GM10248 (cell line): ENCODE results near the gene KAZN.

Experiments
- CTCF ChIA-PET: fragments of 300-600 bp; sonication (Branson Sonifier 250); formaldehyde crosslinking; extraction: SDS; loops from one replicate; lab custom pipeline; 2021; ENCODE audit warnings: antibody characterized with exemption; lab: Yijun Ruan, JAX
- POLR2A ChIA-PET: fragments of 350-650 bp; sonication (Branson Sonifier 250); formaldehyde crosslinking; extraction: SDS; loops from one replicate; lab custom pipeline; 2020; ENCODE audit warnings: antibody characterized with exemption; lab: Yijun Ruan, JAX
- DNase-seq: peaks from one replicate; pipeline ENCODE4 v3.0.0; 2012; ENCODE audit errors: extremely low spot score
- TF ChIP-seq, protein P1 (sequence below): IDR thresholded peaks from 2 replicates; pipeline ENCODE4 v1.5.1; 2012; ENCODE audit warnings: mild to moderate bottlenecking, low read depth; ENCODE audit errors: extremely low read depth, missing control alignments, control extremely low read depth

Gene KAZN

DNA sequence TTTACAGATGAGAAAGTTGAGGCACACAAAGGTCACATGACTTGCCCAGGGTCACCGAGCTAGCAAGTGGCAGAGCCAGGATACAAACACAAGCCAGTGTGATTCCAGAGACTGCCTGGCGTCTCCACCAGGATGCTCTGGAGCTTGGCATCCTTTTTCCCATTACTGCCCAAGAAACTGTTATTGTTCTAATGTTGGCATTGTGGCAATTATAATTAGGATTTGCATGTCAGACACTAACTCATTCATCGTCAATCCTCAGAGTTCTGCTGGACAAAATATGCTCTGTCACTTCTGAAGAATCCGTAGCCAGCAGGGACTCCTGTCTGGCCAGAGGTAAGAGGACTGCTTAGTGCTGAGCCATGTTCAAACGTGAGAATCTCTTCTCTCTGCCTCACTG lies 8.8 kb downstream of the KAZN start:
- TF ChIP-seq, protein P1, sequence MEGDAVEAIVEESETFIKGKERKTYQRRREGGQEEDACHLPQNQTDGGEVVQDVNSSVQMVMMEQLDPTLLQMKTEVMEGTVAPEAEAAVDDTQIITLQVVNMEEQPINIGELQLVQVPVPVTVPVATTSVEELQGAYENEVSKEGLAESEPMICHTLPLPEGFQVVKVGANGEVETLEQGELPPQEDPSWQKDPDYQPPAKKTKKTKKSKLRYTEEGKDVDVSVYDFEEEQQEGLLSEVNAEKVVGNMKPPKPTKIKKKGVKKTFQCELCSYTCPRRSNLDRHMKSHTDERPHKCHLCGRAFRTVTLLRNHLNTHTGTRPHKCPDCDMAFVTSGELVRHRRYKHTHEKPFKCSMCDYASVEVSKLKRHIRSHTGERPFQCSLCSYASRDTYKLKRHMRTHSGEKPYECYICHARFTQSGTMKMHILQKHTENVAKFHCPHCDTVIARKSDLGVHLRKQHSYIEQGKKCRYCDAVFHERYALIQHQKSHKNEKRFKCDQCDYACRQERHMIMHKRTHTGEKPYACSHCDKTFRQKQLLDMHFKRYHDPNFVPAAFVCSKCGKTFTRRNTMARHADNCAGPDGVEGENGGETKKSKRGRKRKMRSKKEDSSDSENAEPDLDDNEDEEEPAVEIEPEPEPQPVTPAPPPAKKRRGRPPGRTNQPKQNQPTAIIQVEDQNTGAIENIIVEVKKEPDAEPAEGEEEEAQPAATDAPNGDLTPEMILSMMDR = no peak
- POLR2A ChIA-PET = no interaction called here
- CTCF ChIA-PET = interaction anchor here (0.7 to 1.4 kb wide), 3 partner anchors 9 to 440 kb away, joined by 3 to 4 read pairs (median 3); partner anchors contain the start of gene KAZN
- DNase-seq = no peak

DNA sequence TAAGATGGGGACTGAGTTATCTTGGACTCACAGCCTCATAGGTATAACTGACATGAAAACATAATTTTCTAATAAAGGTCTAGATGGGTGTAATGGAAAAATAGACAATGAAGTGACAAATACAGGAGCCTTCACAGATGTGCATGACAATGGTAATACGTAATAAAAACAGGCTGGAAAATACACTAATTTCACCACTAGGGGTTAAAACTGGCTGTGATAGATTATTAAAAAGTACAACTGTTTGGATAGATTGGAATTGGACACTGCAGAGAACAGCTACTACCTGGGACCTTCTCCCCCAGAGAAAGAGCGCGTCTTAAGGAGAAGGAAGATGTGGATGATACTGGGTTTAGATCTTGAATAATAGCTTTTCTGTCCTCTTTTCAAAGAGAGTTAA lies 9.8 kb downstream of the KAZN start:
- CTCF ChIA-PET = interaction anchor here (1.1 kb wide), 1 partner anchor 418 kb away, joined by 3 read pairs; no protein-coding TSS in a partner anchor
- DNase-seq = no peak
- POLR2A ChIA-PET = no interaction called here
- TF ChIP-seq, protein P1 = no peak

DNA sequence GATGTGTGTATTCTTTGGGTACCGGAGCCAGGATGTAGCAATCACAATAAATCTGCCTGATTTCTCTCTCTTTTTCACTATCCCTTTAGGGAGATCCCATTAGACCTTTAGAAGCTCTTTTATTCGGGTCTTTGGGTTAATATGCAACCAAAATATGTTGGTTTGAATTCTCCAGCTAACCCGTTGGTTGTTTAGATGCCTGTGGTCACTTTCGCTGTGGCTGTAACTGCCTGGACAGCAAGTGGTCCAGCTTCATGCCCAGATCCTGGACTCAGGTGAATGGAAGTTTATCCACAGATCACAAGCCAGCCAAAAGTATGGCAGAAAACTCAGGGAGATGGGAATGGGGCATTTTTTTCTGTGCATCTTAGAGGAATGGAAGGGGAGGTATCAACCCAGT lies 12.3 kb downstream of the KAZN start:
- POLR2A ChIA-PET = no interaction called here
- no peak for DNase-seq
- TF ChIP-seq, protein P1 = no peak
- CTCF ChIA-PET = no interaction called here

DNA sequence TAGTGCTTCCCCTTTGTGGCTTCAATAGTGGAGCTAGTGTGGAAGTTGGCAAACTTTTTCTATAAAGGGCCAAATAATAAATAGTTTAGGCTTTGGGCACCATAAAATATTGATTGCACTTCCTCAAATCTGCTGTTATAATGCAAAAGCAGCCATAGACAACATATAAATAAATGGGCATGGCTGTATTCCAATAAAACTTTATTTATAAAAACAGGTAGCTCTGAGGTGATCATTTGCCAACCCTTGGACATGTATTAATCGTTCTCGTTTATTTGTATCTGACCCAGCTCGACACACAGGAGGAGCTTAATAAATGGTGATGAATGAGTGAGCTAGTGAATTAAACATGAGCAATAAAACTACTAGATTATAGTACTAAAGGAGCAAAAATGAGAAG lies 13.3 kb downstream of the KAZN start:
- TF ChIP-seq, protein P1 = no peak
- DNase-seq = no peak
- ChIA-PET POLR2A (no interaction called here), CTCF (no interaction called here)

DNA sequence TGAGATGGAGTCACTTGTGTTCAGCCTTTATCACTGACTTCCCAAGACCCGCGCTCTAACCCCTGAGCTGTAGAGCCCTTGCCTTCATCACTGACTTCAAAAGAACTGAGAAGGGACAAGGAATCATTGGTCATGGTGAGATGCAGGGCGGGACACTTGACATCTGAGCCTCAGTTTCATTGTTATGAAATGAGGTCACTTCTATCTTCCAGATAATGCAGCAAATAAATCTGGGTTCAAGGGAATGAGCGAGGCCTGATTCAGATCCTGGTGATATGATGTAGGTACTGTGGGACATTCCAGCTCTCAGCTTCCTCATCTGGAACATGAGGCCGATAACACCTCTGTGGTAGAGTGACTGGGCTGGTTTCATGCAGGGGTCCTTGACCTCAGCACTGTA lies 13.8 kb downstream of the KAZN start:
- CTCF ChIA-PET = no interaction called here
- TF ChIP-seq, protein P1 = no peak
- POLR2A ChIA-PET = no interaction called here
- DNase-seq = no peak

DNA sequence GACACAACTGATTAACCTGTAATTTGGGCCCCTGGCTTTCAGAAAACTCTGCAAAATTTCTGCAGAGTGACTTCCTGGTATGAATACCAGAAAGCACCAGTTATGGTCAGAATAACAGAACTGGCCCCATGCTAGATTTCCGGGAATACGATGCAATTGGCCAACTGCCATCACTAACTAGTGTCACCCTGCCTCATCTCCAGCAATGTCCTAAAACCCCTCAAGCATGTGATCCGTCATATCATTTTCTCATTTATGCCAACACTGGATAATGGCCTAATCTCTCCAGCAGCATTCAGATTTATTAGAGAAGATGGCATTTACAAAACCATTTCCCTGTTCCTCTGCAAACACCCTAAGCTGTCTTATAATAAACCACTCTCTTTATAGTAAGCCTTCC lies 15.4 kb downstream of the KAZN start:
- CTCF ChIA-PET = no interaction called here
- no peak for DNase-seq
- POLR2A ChIA-PET = no interaction called here
- TF ChIP-seq, protein P1 = no peak

DNA sequence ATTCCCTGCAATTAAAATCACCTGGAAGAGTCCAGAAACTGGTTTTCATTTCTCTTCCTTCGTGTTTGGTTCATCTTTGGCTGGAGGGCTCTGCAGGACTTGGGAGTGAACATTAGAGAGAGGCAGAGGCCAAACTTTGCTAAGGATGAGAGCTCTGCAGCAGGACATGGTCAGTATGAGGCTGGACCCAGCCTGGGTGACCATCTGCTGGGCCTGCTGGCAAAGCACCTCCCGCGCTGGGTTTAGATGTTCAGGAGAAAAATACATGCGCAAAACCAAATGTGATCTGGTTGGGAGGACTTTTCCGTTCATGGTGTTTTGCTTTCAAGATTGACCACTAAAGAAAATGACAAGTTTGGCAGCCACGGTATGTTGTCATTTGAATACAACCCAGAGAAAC lies 15.9 kb downstream of the KAZN start:
- TF ChIP-seq, protein P1 = no peak
- DNase-seq = no peak
- CTCF ChIA-PET = no interaction called here
- POLR2A ChIA-PET = no interaction called here
